GM21367 (cell line): ENCODE measurements around the gene KLHL4.
"Not testable (repeated sequence)": the region's sequence is repeated elsewhere in the genome, so short reads cannot be mapped to it uniquely, and the experiment has no call there.

Source experiments
- ATAC-seq: cut with Tn5 transposase; IDR thresholded peaks from one replicate; pipeline ENCODE4 v1.9.1; 2021; ENCODE audit not compliant: unreplicated experiment

The KLHL4 gene, protein sequence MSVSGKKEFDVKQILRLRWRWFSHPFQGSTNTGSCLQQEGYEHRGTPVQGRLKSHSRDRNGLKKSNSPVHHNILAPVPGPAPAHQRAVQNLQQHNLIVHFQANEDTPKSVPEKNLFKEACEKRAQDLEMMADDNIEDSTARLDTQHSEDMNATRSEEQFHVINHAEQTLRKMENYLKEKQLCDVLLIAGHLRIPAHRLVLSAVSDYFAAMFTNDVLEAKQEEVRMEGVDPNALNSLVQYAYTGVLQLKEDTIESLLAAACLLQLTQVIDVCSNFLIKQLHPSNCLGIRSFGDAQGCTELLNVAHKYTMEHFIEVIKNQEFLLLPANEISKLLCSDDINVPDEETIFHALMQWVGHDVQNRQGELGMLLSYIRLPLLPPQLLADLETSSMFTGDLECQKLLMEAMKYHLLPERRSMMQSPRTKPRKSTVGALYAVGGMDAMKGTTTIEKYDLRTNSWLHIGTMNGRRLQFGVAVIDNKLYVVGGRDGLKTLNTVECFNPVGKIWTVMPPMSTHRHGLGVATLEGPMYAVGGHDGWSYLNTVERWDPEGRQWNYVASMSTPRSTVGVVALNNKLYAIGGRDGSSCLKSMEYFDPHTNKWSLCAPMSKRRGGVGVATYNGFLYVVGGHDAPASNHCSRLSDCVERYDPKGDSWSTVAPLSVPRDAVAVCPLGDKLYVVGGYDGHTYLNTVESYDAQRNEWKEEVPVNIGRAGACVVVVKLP

DNA sequence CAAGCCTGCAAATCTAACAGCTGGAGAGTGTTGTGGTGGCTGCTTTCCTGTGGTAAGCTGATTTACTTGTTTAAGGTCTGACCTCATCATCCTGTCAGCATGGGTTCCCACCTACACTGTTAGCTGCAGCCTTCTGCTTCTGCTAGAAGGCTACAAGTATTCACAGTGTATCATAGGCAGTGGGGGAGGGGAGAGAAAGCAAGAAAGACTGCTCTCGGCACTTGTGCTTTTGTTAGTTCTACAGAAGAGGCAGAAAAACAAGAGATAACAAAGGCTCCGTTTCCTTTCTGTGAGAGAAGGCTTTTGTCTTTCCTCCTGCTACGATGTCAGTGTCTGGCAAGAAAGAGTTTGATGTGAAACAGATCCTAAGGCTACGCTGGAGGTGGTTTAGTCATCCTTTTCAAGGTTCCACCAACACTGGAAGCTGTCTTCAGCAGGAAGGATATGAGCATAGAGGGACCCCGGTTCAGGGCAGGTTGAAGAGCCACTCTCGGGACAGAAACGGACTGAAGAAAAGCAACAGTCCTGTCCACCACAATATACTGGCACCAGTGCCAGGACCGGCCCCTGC is at the start of gene KLHL4:
Gene KLHL4, plus strand, starts transcription at position 232 of the 571 bp plus-strand sequence. Its CDS starts 92 bp downstream, at position 324.
- ATAC-seq = no peak

DNA sequence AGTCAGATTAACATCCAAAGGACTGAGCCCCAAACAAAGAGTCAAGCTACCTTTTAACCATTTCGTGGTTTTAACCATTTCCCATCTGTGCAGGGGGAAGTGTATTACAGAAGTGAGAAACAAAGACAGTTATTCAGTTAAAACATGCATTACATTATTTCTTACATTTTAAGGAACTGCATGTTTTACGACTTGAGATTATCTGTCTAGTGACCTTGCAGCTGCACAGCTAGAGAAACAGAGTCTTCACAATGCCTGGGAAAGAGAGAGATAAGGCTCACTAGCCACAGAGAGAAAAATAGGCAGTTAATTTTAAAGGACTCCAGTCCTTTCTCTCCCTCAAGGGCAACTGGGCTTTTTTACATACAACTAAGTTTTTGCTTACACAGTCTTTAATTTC is 48.7 kb upstream of the KLHL4 start:
- no peak for ATAC-seq

GRCh38 chrX:87475793-87476192 is 41.8 kb upstream of the KLHL4 start:
- ATAC-seq = no peak

DNA sequence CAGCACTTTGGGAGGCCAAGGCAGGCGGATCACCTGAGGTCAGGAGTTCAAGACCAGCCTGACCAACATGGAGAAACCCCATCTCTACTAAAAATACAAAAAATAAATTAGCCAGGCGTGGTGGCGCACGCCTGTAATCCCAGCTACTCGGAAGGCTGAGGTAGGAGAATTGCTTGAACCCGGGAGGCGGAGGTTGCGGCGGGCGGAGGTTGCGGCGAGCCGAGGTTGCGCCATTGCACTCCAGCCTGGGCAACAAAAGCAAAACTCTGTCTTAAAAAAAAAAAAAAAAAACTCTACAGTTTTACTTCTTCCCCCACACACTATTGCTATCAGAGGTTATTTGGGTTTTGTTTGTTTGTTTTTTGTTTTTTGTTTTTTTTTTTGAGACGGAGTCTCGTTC is 38.9 kb upstream of the KLHL4 start:
- not testable (repeated sequence) for ATAC-seq

DNA sequence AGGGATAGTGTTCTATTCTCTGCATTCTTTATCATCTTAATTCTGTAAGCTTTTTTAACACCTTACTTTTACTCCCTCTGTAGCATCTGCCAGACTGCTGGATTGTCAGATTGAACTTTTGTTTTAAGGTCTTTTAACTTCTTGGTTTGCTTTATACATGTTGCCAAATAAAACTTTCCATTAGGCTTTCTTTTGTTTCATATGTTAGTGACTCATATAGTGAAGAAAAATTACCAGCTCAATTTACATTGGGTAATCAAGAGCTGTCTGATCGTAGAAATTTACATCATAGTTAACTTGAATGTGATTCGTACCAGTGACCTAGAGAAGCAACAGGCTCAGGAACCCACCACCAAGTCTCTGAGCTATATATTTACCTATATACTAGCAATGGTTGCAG is 28.5 kb upstream of the KLHL4 start:
- no peak for ATAC-seq

GRCh38 chrX:87515836-87516235 is 1.8 kb upstream of the KLHL4 start:
- no peak for ATAC-seq

GRCh38 chrX:87516717-87517121 is 883 bp upstream of the KLHL4 start:
- no peak for ATAC-seq

DNA sequence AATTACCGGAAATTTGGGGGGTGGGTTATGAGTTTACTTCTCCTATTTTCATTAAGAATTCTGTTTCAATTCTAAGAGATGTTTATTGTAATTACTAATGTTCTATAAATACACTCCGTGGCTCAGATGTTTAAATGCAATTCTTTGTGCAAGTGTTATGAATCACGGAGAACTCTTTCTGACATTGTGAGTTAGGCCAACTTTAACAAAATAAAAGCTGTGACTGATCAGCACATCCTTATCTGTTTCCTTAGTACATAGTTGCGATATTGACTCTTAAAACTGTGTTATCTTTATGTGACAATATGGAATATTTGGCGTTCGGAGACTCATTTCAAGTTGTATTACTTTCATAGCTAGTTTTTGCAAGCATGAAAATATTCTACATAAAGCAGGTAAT is 902 bp downstream of the KLHL4 start:
- no peak for ATAC-seq

GRCh38 chrX:87525771-87526229 is 8.2 kb downstream of the KLHL4 start:
- ATAC-seq = no peak

GRCh38 chrX:87526281-87526680 is 8.7 kb downstream of the KLHL4 start:
- no peak for ATAC-seq

DNA sequence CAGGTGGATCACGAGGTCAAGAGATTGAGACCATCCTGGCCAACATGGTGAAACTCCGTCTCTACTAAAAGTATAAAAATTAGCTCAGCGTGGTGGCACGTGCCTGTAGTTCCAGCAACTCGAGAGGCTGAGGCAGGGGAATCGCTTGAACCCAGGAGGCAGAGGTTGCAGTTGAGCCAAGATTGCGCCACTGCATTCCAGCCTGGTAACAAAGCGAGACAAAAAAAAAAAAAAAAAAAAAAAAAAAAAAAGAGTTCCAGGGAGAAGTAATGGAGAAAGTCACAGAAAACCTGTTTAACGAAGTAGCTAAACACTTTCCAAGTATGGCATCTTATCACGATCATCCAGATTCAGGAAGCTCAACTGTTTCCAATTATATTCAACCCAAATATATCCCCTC is 10.9 kb downstream of the KLHL4 start:
- no peak for ATAC-seq

- ATAC-seq = no peak
Measured at GRCh38 chrX:87571964-87572363, 54.4 kb downstream of the KLHL4 start.

GRCh38 chrX:87572901-87573300 is 55.3 kb downstream of the KLHL4 start:
- no peak for ATAC-seq

DNA sequence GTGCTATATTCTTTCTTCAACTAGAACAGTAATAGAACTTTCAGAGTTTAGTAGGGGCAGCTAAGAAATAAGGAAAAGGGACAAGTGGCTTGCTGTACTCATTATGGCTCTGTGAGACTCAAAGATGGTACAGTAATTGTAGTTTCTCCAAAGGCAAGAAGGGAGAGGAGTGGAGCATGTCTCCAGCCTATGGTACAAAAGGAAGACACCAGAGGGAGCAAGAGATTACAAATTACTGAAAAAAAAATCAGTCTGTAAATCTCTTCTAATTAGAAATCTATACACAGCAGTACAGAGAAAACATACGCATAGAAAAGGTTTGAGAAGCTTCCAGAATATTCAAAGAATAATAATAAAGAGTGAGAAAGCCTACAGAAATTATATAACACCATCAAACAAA is 61.4 kb downstream of the KLHL4 start:
- no peak for ATAC-seq

DNA sequence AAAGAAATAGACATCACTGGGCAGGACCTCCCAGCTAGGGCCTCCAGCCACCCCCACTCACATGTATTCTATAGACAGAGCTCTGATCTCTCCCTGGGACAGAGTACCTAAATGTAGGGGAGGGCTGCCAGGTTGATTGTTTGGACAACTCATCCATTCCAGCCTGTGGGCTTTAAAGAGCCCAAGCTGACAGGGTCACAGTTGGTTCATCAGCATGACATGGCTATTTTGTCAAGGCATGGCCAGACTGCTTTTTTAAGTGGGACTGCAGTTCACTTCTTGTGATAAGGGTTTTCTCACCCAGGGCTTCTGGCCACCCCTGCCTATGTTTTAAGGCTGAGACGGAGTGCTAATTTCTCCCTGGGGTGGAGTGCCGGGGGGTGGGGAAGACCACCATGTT is 63.3 kb downstream of the KLHL4 start:
- no peak for ATAC-seq

GRCh38 chrX:87582453-87582852 is 64.9 kb downstream of the KLHL4 start:
- no peak for ATAC-seq

- ATAC-seq = no peak
Measured at GRCh38 chrX:87583679-87584078, 66.1 kb downstream of the KLHL4 start.

DNA sequence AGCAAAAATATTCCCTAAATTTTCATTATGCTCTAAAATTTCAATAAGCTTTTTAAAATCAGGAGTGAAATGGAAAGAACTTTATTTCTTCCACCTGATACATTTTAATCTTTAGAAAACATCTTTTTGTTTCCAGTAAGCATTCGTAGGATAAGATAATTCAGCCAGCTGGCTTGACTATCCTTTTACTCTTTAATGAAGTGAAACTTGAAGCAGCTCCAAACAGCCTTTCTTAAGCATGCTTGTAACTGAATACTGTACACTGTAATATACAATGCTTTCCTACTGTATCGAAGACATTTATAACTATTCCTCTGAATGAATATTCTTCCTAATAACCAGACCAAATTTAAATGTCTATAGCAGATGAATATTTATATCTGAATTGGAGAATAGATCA is 98.8 kb downstream of the KLHL4 start:
- ATAC-seq = no peak

GRCh38 chrX:87621697-87622096 is 104.1 kb downstream of the KLHL4 start:
- no peak for ATAC-seq

- ATAC-seq = no peak
Measured at GRCh38 chrX:87626996-87627395, 109.4 kb downstream of the KLHL4 start.

- no peak for ATAC-seq
Measured at GRCh38 chrX:87634361-87634760, 116.8 kb downstream of the KLHL4 start.

DNA sequence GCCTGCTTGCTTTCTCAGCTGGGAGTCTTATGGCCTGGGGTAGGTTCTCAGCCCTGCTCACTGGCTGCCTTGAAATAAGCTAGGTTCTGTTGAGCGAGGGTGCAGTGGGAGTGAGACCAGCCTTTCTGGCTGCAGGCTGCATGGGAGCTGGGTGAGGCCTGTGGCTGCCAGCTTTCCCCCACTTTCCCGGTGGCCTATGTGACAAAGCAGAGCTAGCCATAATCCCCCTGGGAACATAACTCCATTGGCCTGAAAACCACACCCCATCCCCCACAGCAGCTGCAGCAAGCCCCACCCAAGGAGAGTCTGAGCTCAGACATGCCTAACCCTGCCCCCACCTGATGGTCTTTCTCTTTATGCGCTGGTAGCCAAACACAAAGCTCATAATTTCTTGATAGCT is 118.9 kb downstream of the KLHL4 start:
- ATAC-seq = no peak
